BLaER1 treated with 17β-estradiol and CSF1 and Interleukin-3, amounts not matched to agents 10 nM and 100 nM (cell line): ENCODE results near the gene SPATA25.
"Not testable (repeated sequence)": the region's sequence is repeated elsewhere in the genome, so short reads cannot be mapped to it uniquely, and the experiment has no call there.

Experiments used
- H3K27ac ChIP-seq, 11 experiments: shearing (Covaris generic); formaldehyde crosslinking; 2 replicates each; pipeline ENCODE4 v1.8.1; 2022
- H3K27me3 ChIP-seq, 11 experiments: shearing (Covaris generic); formaldehyde crosslinking; 2 replicates each; pipeline ENCODE4 v1.8.1; 2022
- H3K36me3 ChIP-seq, 11 experiments: shearing (Covaris generic); formaldehyde crosslinking; 2 replicates each; pipeline ENCODE4 v1.8.1; 2022
- H3K4me1 ChIP-seq, 10 experiments: shearing (Covaris generic); formaldehyde crosslinking; 2 replicates each; pipeline ENCODE4 v1.8.1; 2022
- H3K4me2 ChIP-seq, 11 experiments: shearing (Covaris generic); formaldehyde crosslinking; 2 replicates each; pipeline ENCODE4 v1.8.1; 2022
- H3K4me3 ChIP-seq, 10 experiments: shearing (Covaris generic); formaldehyde crosslinking; 2 replicates each; pipeline ENCODE4 v1.8.1; 2022
- H3K9ac ChIP-seq, 11 experiments: shearing (Covaris generic); formaldehyde crosslinking; 2 replicates each; pipeline ENCODE4 v1.8.1; 2022
- H3K9me3 ChIP-seq, 11 experiments: shearing (Covaris generic); formaldehyde crosslinking; replicated peaks in 1 of 11; 2 replicates each; pipeline ENCODE4 v1.8.1; 2022
- H4K20me1 ChIP-seq, 11 experiments: shearing (Covaris generic); formaldehyde crosslinking; 2 replicates each; pipeline ENCODE4 v1.8.1; 2022
- Cebpa-rat ChIP-seq, 11 experiments: shearing (Covaris generic); IDR thresholded peaks; 2 replicates each; pipeline ENCODE4 v1.8.1; 2022

Gene SPATA25

GRCh38 chr20:45902199-45902701, 14.8 kb upstream of the SPATA25 start:
- peak overlapping the region in 6 of 11 experiments; percentile 15 to 50 (median 38); a peak in 8 of 22 replicates for H3K9ac ChIP-seq
- H3K27ac ChIP-seq, result peak overlapping the region in 4 of 11 experiments; percentile 28 to 58 (median 54); a peak in 4 of 22 replicates
- H3K4me1 ChIP-seq, result peaks cover 18 to 46% (median 38%) of the 10 kb centered on the region in 10 experiments
- no peaks in the 10 kb centered on the region for H3K27me3 ChIP-seq
- H3K4me3 ChIP-seq, result peak overlapping the region in 2 of 10 experiments; percentile 8 to 9; a peak in 1 of 20 replicates
- H3K36me3 ChIP-seq, result peaks cover 23 to 95% (median 34%) of the 10 kb centered on the region in 11 experiments
- no peaks in the 10 kb centered on the region for H3K9me3 ChIP-seq
- TF ChIP-seq Cebpa-rat (IDR thresholded peaks at IDR 0.05), result no peak
- peaks cover 0 to 74% (median 0%) of the 10 kb centered on the region in 11 experiments; a peak in 9 of 22 replicates for H4K20me1 ChIP-seq
- H3K4me2 ChIP-seq, result peak overlapping the region in 10 of 11 experiments; percentile 42 to 94 (median 85); a peak in 19 of 22 replicates

- peaks cover 22 to 46% (median 38%) of the 10 kb centered on the region in 10 experiments for H3K4me1 ChIP-seq
- not testable (repeated sequence) for H3K27ac ChIP-seq, H3K4me3 ChIP-seq, H3K9me3 ChIP-seq, H3K9ac ChIP-seq, H3K27me3 ChIP-seq
- peaks cover 32 to 98% (median 43%) of the 10 kb centered on the region in 11 experiments for H3K36me3 ChIP-seq
- peaks cover 0 to 82% (median 0%) of the 10 kb centered on the region in 11 experiments; a peak in 9 of 22 replicates for H4K20me1 ChIP-seq
- peak overlapping the region in 9 of 11 experiments; percentile 60 to 94 (median 86); a peak in 13 of 22 replicates for H3K4me2 ChIP-seq
These were observed 13.9 kb upstream of the SPATA25 start for GRCh38 chr20:45901332-45901731.

GRCh38 chr20:45899046-45899835, 11.8 kb upstream of the SPATA25 start:
- H3K27me3 ChIP-seq, result no peaks in the 10 kb centered on the region
- no peak overlapping the region for H3K4me2 ChIP-seq
- H3K9me3 ChIP-seq, result no peaks in the 10 kb centered on the region
- no peak for TF ChIP-seq Cebpa-rat (IDR thresholded peaks at IDR 0.05)
- H3K9ac ChIP-seq, result 0 out of 22 replicates have a peak overlapping the region, but pooled peaks of 1 of the 11 experiments have one; percentile 10
- H3K4me3 ChIP-seq, result no peak overlapping the region
- peaks cover 53 to 98% (median 64%) of the 10 kb centered on the region in 11 experiments for H3K36me3 ChIP-seq
- no peak overlapping the region for H3K27ac ChIP-seq
- H3K4me1 ChIP-seq, result peaks cover 19 to 41% (median 28%) of the 10 kb centered on the region in 10 experiments
- H4K20me1 ChIP-seq, result peaks cover 0 to 94% (median 0%) of the 10 kb centered on the region in 11 experiments; a peak in 9 of 22 replicates

GRCh38 chr20:45898285-45898684, 10.9 kb upstream of the SPATA25 start:
- Histone ChIP-seq H3K4me1 (peaks cover 21 to 44% (median 24%) of the 10 kb centered on the region in 10 experiments), H3K27me3 (no peaks in the 10 kb centered on the region), H3K4me3 (no peak overlapping the region), H3K9ac (0 out of 22 replicates have a peak overlapping the region, but pooled peaks of 2 of the 11 experiments have one; percentile 10), H3K27ac (no peak overlapping the region), H3K9me3 (no peaks in the 10 kb centered on the region), H4K20me1 (peaks cover 0 to 96% (median 7%) of the 10 kb centered on the region in 11 experiments; a peak in 10 of 22 replicates), H3K4me2 (no peak overlapping the region), H3K36me3 (peaks cover 61 to 98% (median 73%) of the 10 kb centered on the region in 11 experiments)
- TF ChIP-seq Cebpa-rat (IDR thresholded peaks at IDR 0.05), result no peak

GRCh38 chr20:45897692-45898091, 10.3 kb upstream of the SPATA25 start:
- TF ChIP-seq Cebpa-rat (IDR thresholded peaks at IDR 0.05), result no peak

GRCh38 chr20:45897289-45897688, 9.9 kb upstream of the SPATA25 start:
- H3K4me3 ChIP-seq, result no peak overlapping the region
- TF ChIP-seq Cebpa-rat (IDR thresholded peaks at IDR 0.05), result no peak
- H4K20me1 ChIP-seq, result peaks cover 0 to 96% (median 8%) of the 10 kb centered on the region in 11 experiments; a peak in 11 of 22 replicates
- no peaks in the 10 kb centered on the region for H3K9me3 ChIP-seq
- H3K36me3 ChIP-seq, result peaks cover 68 to 99% (median 83%) of the 10 kb centered on the region in 11 experiments
- H3K27me3 ChIP-seq, result no peaks in the 10 kb centered on the region
- peaks cover 14 to 44% (median 24%) of the 10 kb centered on the region in 10 experiments for H3K4me1 ChIP-seq
- no peak overlapping the region for H3K4me2 ChIP-seq
- H3K27ac ChIP-seq, result no peak overlapping the region
- H3K9ac ChIP-seq, result peak overlapping the region in 2 of 11 experiments; percentile 13 to 19; a peak in 1 of 22 replicates

More at GRCh38 chr20:45897692-45898091, 10.3 kb upstream of the SPATA25 start:
- no peaks in the 10 kb centered on the region for H3K9me3 ChIP-seq
- no peak overlapping the region for H3K4me2 ChIP-seq
- peaks cover 15 to 44% (median 24%) of the 10 kb centered on the region in 10 experiments for H3K4me1 ChIP-seq
- H3K4me3 ChIP-seq, result no peak overlapping the region
- no peak overlapping the region for H3K27ac ChIP-seq
- H3K9ac ChIP-seq, result peak overlapping the region in 2 of 11 experiments; percentile 10 to 18; a peak in 2 of 22 replicates
- H3K36me3 ChIP-seq, result peaks cover 66 to 99% (median 79%) of the 10 kb centered on the region in 11 experiments
- peaks cover 0 to 96% (median 9%) of the 10 kb centered on the region in 11 experiments; a peak in 11 of 22 replicates for H4K20me1 ChIP-seq
- H3K27me3 ChIP-seq, result no peaks in the 10 kb centered on the region

- Histone ChIP-seq H3K27ac (no peak overlapping the region), H3K9me3 (no peaks in the 10 kb centered on the region), H3K9ac (peak overlapping the region in 2 of 11 experiments; percentile 13 to 19; a peak in 1 of 22 replicates), H3K36me3 (peaks cover 68 to 93% (median 83%) of the 10 kb centered on the region in 11 experiments), H3K4me1 (peaks cover 14 to 44% (median 24%) of the 10 kb centered on the region in 10 experiments), H3K4me3 (no peak overlapping the region), H4K20me1 (peaks cover 0 to 93% (median 13%) of the 10 kb centered on the region in 11 experiments; a peak in 11 of 22 replicates), H3K4me2 (no peak overlapping the region), H3K27me3 (no peaks in the 10 kb centered on the region)
- no peak for TF ChIP-seq Cebpa-rat (IDR thresholded peaks at IDR 0.05)
These were observed 9.3 kb upstream of the SPATA25 start for GRCh38 chr20:45896641-45897161.

GRCh38 chr20:45894797-45895196, 7.4 kb upstream of the SPATA25 start:
- peaks cover 0 to 76% (median 16%) of the 10 kb centered on the region in 11 experiments; a peak in 11 of 22 replicates for H4K20me1 ChIP-seq
- no peak overlapping the region for H3K27ac ChIP-seq
- peaks cover 65 to 75% (median 71%) of the 10 kb centered on the region in 11 experiments for H3K36me3 ChIP-seq
- H3K4me1 ChIP-seq, result peaks cover 22 to 45% (median 29%) of the 10 kb centered on the region in 10 experiments
- H3K4me2 ChIP-seq, result peak overlapping the region in 3 of 11 experiments; percentile 96 to 99 (median 97); a peak in 3 of 22 replicates
- H3K4me3 ChIP-seq, result no peak overlapping the region
- no peak overlapping the region; a peak in 1 of 22 replicates for H3K9ac ChIP-seq
- H3K27me3 ChIP-seq, result no peaks in the 10 kb centered on the region
- no peak for TF ChIP-seq Cebpa-rat (IDR thresholded peaks at IDR 0.05)
- H3K9me3 ChIP-seq, result no peaks in the 10 kb centered on the region
